HG03439 (cell line): ENCODE results near the gene ONECUT3.

Experiments used
- ATAC-seq: cut with Tn5 transposase; IDR thresholded peaks from one replicate; pipeline ENCODE4 v1.9.1; 2021; ENCODE audit warnings: mild to moderate bottlenecking, moderate library complexity; ENCODE audit not compliant: unreplicated experiment

Gene ONECUT3

DNA sequence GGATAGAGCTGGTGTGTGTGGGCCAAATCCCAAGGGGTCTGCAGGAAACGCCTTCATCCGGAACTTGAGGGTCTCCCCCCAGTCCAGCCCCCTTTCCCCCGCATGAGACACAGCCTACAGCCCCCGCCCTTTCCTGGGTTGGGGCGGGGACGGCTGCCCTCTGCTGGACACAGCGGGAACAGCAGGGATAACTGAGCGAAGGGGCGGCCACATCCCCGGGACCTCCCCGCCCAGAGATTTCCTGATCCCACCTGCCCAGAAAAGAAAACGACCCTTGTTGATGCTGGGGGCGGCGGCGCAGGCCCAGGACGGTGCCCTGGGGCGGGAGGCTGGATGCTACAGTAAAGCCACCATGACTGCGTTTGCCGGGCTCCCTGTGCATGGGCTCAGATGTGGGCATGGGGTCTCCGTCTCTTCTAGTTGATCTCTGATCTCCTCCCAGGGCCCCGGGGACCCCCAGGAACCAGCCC is 14.2 kb downstream of the ONECUT3 start:
- ATAC-seq = no peak

DNA sequence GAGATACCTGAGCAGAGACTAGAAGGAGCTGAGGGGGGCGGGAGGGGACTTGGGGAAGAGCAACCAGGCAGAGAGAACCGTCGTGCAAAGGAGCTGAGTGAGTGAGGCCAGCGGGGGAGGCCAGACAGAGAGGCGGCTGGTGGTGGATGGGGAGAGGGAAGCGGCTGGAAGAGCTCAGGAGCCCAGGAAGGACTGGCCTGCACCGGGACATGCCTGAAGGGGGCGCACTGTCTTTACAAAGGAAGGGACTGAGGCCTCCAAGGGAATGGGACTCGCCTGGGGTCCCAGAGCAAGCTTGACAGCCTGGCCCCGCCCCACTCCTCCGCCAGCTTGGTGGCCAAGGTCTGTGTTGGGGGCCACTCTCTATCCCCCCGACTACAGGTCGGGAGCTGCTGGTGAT is 14.9 kb downstream of the ONECUT3 start:
- ATAC-seq = no peak

DNA sequence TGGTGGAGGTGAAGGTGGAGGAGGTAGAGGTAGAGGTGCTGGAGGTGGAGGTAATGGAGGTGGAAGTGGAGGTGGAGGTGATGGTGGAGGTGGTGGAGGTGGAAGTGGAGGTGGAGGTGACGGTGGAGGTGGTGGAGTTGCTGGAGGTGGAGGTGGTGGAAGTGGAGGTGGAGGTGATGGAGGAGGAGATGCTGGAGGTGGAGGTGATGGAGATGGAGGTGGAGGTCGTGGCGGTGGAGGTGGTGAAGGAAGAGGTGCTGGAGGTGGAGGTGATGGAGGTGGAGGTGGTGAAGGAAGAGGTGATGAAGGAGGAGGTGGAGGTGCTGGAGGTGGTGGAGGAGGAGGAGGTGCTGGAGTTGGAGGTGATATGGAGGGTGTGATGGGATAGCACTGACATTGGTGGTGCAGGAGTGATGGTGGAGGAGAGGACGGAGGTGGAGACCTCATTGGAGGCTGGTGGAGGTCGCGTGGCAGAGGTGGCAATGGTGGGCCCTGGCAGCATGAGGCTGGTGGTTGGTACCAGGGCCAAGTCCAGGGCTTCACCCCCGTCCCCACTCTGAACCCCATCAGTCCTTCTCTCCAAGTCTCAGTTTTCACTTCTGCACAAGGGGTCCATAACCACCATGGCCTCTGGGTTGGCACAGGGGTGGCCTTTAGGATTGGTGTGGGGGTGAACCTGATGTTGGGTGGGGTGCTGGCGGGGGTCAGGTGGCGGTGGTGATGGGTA is 15.8 kb downstream of the ONECUT3 start:
- no peak for ATAC-seq

DNA sequence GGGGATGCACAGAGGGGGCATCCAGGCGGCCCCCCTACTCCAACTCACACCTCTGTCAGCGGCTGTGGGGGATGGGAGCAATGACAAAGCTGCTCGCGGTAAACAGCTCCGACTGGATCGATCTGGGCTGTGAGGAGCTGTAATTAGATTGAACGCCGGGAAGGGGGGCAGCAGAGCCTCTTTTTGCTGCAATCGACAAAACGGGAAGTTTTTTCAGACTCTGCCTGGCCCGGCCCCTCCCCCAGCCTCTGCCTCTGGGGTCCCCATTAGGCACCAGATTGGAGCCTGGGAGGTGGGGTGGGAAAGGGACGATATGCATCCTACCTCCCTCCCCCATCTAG is 16.3 kb downstream of the ONECUT3 start:
- no peak for ATAC-seq

DNA sequence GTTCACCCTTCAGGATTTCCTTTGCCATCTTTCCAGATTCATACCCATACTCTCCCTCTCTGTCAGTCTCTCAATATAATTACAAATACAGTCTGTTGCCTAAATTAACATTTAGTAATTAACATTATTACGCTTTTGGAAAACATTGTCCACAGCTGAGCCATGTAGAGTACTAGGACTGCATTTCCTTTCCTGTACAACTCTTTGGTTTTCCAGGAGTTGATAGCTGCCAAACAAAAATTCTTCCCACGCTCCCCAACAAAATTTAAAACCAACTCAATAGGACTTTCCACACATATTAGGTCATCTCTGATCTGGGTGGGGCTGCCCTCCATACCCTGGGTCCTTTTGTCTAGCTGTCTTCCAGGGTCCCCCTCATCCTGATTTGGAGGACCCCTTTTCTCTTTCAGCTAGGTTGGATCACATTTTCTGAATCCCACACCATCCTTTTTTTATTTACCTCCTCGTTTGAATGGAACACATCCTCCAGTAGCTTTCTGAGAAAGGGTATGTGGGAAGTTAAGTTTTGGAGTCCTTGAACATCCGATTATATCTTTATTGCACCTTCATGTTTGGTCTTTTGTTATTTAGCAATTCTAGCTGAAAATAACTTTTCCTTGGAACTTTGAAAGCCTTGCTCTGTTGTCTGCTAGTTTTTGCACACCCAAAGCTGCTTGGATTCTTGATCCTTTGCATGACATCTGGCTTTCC is 17.7 kb downstream of the ONECUT3 start:
- ATAC-seq = no peak

DNA sequence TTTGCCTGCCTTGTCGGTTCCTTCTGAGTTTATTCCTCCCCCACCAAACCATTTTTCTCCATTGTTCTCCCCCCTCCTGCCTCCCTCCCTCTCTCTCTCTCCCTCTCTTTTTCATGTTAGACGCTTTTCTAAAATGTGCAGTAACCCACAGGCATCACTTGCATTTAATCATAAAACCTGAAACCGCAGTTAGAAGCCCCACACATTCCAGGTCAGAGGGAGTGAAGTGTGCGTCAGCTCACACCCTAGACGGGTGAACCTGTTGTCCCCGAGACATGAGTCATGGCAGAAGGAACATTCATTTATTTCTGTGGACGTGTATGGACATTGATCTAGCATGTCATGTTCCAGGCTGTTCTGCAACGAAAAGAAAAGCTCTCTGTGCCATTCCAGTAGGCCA is 19.9 kb downstream of the ONECUT3 start:
- ATAC-seq = no peak

DNA sequence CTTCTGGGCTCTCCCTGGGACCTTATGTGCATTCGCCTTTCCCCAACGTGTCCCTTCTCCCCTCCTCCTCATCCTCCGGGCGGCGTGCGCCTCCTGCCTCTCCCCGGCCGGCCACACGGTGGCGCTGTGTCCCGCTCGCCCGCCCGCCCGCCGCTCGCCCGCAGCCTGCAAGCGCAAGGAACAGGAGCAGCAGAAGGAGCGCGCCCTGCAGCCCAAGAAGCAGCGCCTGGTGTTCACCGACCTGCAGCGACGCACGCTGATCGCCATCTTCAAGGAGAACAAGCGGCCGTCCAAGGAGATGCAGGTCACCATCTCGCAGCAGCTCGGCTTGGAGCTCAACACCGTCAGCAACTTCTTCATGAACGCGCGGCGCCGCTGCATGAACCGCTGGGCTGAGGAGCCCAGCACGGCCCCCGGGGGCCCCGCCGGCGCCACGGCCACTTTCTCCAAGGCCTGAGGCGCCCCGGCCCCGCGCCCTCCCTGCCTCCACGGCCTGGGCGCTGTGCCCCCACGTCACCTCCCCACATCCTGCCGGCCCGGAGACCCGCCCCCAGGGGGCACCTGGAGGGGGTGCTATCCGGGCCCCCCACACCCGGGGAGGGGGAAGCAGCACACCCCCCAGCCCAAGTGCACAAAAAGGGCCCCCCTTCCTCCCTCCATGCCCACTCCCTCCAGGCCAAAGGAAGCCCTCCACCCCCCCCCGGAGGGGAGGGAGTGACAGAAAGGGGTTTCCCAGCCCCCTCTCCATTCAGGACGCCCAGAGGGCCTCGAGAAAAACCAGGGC is 21.9 kb downstream of the ONECUT3 start:
- no peak for ATAC-seq

DNA sequence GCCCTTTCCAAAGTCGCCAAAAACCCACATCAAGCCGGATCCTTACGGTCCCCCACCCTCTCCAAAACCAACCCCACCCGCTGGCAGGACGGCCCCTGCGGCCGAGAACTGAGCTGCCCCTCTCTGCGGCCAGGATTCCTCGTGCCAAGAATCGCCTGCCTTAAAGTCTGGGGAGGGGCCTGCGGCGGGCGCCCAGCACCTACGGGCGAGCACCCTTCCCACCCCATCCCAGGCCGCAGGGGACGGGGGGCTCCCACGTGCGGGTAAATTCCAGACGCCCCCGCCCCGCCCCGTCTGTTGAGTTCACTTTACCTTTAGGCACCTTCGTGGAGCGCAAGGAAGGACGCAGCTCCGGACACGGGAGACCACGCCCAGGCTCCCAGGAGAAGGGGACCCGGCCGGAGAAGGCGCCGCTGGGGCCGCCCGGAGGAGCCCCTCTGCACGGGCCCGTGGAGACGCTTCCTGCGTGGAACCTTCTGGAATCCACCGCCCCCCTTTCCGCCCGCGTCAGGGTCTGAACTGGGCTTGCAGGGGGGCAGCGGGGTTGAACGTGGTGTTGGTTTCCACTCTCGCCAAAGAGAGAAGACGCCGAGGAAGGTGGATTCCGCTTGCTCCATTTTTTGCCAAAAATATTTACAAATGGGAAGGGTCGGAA is 22.8 kb downstream of the ONECUT3 start:
- no peak for ATAC-seq

DNA sequence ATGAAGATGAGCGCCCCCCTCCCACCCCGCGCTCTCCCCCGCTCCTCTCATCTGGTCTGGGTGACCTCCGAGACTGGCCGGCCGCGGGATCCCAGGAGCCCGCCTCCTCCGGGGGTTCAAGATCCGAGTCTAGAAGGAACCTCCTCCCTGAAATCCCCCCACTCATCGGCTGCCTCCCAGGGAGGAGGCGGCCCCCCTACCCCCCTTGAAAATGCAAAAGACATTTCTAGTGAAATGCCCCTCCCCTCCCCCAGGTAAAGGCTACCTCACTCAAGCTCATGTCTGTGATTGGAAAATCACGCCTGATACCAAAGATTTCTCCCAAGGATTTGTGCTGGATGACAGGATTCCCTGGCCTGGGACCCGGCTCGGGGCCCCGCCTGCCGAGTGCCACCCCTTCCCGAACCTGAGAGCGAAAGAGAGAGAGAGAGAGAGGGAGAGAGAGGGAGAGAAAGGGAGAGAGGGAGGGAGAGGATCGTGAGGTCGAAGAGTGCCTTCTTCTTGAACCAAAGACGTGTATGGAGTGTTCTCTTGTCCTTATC is 23.4 kb downstream of the ONECUT3 start:
- ATAC-seq = no peak

DNA sequence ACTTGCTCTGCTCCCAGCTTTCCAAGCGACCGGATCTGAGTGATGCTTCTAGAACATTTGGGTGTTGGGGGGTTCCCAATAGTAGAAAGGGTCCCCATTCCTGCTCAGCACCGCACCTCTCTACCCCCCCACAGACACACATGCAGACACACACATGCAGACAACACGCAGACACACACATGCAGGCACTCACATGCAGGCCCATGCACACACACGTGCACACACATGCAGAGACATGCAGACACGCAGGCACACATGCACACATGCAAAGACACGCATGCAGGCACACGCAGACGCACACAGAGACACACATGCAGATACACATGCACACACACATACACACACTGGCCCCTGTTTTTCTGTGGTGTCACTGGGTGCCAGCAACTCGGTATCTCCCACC is 23.8 kb downstream of the ONECUT3 start:
- ATAC-seq = no peak

DNA sequence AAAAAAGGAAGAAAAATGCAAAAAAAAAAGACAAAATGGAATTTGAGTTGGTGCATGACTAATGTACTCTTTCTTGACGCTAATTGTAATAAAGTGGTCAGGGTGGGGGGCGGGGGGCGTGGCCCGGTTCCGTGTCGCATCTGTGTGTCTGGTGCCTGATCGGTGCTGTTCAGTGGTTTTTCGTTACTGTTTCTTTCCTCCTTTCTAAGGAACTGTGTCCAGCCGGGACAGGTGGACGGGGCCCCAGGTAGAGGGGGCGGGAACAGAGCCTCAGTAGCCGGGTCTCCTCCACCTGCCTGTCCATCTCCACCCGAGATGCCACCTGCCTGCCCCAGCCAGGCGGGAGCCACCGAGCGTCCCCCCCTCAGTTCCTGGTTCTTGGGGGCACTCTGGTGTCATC is 26.3 kb downstream of the ONECUT3 start:
- no peak for ATAC-seq

DNA sequence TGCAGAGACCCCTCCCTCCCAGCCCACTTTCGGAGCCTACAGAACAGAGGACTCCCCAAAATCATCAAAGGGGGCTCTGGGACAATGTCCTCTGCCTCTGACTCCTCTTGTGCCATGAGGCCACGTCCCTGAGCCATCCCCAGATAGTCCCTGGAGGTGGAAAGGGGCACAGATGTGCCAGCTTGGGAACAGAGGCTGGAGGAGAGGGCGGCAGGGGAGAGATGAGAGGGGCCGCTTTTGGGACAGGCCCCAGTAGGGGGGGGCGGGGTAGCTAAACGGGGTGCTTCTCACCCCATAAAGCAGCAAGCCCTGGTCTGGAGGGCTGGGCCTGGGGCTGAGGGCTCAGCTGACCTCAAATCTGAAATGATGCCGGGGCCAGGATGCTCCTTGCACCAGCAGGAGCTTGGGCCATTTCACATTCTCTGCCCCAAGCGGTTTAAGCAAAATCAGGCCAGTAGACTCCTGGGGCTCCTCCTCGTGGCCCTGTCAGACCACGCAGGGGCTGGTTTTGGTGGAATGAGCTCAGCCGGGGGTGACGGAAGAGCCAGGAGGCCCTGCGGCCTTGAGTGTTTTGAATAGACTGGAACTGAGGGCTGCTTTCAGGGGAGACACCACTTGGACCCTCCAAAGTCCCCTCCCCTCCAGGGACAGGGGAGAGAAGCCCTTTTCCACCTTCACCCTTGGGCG is 27.1 kb downstream of the ONECUT3 start:
- ATAC-seq = no peak

DNA sequence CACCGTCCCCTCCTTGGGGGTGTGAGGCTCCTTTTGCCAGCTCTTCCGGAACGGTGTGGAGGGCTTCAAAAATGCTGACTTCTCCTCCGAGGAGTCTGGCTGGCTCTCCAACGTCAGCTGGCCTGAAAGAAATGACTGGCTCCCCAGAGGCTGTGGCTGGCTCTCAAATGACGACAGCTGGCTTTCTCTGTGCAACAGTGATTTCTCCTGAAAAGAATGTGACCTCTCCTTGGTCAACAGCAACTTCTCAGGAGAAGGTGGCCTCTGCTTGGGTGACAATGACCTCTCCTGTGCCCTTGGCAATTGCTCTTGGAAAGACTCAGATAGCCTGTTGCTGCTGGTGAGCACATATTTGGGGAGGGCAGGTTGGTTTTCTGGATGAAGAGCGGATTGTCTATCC is 29.2 kb downstream of the ONECUT3 start:
- no peak for ATAC-seq

DNA sequence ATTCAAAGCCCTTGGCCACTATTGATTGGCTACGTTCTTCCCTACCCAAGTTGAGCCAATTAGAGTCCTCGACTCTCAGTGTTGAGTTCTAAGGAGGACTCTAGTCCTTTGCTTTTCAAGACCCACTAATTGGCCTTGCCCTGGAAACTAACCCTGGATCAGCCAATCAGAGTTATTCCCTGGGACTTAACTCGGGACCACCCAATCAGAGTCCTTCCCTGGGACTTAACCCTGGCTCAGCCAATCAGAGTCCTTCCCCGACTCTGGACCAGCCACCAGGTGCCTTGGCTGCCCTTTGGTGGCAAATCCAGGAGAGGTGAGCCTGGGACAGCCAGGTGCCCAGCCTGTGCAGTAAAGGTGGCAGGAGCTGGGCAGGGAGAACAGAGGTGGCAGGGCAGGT is 30.0 kb downstream of the ONECUT3 start:
- no peak for ATAC-seq

DNA sequence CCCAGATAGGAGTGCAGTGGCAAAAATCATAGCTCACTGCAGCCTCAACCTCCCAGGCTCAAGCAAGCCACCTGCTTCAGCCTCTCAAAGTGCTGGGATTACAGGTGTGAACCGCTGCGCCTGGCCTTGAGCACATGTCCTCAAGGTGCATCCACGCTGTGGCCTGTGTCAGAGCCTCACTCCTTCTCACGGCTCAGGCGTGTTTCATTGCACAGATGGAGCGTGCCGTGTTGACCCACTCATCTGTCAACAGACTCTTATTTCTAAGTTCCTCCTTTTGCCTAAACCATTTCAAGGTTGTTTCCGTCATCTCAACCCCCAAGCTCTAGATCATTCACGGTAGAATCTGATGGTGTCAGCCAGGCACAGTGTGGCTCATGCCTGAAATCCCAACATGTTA is 30.6 kb downstream of the ONECUT3 start:
- no peak for ATAC-seq

DNA sequence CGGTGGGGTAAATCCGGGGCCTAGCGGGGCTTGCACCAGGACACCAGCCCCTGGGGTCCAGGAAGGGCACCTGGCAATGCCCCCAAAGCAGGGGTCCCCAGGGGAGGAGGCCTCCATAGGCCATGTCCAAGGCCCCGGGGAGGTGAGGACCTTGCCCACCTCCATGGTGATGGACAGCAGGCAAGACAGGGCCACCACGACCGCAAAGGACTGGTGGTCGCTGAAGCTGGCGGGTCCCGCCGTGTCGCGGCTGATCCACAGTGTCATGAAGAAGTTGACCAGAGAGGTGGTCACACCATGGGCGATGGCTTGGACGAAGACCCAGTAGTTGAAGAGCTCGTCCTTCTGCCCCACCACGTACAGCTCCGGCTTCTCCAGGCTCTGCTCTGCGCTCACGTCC is 32.0 kb downstream of the ONECUT3 start:
- ATAC-seq = no peak

DNA sequence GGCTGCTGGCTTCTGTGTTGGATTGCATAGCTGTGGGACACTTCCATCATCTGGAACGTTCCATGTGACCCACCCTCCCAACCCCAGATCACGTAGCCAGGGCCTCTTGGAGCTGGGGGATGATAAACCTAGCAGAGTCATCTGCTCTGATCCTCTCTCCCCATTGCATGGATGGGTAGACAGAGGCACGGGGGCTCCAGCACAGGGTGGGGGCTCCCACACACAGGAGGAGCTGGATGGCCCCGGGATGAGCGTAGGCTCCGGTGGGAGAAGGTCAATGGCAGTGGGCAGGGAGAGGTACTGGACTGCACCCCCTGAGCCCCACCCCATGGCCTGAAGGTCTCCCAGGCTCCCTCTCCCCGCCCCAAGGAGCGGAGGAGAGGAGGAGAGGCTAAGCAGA is 33.4 kb downstream of the ONECUT3 start:
- ATAC-seq = no peak

DNA sequence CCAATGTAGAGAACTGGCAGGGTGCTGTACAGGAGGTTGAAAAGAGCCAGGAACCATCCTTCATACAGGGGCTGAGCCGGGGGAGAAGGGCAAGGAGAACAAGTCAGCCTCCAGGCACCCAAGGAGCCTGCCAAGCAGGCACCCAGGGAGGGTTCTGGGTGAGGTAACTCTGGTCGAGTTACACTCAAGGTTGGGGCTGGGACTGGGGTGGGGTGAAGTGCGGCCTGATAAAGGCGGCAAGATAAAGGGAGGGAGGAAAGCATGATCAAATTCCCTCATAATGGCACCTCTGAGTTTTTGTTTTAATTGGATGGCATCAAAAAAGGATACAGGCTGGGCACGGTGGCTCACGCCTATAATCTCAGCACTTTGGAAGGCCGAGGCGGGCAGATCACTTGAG is 33.8 kb downstream of the ONECUT3 start:
- ATAC-seq = no peak

DNA sequence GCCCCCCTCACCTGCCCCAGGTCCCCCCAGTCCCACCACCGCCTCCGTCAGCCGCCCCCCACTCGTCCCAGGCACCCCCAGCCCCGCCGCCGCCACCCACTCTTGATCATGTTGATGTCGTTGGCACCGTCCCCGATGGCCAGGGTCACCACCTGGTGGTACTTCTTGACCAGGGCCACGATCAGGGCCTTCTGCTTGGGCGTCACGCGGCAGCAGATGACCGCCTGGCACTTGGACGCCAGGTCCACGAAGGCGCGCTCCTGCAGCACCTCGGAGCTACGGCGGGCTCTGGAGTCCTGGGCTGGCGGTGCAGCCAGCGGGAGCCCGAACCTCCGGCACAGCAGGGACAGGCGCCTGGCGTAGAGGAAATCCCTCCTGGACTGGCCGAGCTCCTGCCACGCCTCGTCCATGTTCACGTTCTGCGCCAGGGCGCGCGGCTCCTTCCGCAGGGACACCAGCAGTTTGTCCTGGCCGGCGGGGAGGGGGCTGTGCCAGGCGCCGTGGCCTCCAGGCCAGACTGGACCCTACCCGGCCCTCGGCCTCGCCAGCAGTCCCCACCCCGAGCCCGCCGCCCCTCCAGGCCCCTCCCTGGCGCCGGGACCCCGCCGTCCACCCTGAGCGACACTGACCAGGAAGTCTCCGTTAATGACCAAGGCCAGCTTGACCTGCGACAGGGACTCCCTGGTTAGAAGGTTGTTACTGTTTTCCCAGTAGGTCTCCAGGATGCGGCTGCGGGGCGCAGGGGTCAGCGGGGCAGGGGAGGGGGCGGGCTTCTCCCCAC is 36.1 kb downstream of the ONECUT3 start:
- no peak for ATAC-seq
